ENCODE results near the gene SPATS1.

DNA sequence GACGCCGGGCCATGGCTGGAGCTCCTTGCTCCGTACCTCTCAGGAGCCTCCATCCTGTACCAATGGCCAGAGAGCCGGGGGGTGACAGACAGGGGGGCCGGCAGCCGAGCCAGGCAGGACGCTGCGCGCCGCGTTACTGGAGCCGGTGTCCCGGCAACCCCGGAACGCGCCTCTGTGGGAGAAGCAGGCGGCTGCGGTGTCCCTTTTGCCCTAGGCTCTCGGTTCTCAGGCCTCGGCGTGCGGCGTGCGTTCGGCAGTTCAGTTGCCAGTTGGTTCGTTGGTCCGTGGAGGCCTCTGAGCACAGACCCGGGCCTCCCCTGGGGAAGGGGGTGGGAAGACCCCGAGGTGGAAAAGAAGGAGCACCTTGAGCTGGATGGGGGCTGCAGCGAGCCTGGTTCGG is at the start of gene SPATS1:
- TF ChIP-seq GABPA (IDR thresholded peaks at IDR 0.05; ENCODE audit: low read depth), result no peak
- TF ChIP-seq, protein P1, sequence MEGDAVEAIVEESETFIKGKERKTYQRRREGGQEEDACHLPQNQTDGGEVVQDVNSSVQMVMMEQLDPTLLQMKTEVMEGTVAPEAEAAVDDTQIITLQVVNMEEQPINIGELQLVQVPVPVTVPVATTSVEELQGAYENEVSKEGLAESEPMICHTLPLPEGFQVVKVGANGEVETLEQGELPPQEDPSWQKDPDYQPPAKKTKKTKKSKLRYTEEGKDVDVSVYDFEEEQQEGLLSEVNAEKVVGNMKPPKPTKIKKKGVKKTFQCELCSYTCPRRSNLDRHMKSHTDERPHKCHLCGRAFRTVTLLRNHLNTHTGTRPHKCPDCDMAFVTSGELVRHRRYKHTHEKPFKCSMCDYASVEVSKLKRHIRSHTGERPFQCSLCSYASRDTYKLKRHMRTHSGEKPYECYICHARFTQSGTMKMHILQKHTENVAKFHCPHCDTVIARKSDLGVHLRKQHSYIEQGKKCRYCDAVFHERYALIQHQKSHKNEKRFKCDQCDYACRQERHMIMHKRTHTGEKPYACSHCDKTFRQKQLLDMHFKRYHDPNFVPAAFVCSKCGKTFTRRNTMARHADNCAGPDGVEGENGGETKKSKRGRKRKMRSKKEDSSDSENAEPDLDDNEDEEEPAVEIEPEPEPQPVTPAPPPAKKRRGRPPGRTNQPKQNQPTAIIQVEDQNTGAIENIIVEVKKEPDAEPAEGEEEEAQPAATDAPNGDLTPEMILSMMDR (IDR thresholded peaks at IDR 0.05; ENCODE audit: insufficient read depth, low read length), result no peak
